Measurements from ENCODE around the gene PARN. TPM values are rescaled to one million over a fixed set of nuclear protein-coding genes. Genes with fewer than 3 reads are reported as not detected.
A peak's percentile ranks its signal among the peaks of the same experiment; 100 is the strongest.

PARN gene
- total RNA-seq, 2 donors from 2014 or later, result 19.5 to 26.0 TPM

GRCh38 chr16:14527411-14528044 is 102.5 kb downstream of the PARN start:
- Histone ChIP-seq H3K9me3 (no peaks in the 10 kb centered on the region), H3K27ac (peak overlapping the region; percentile 9 to 52), H3K4me3 (no peak overlapping the region), H3K36me3 (no peaks in the 10 kb centered on the region), H3K27me3 (no peaks in the 10 kb centered on the region), H3K4me1 (peaks cover 0 to 21% of the 10 kb centered on the region in 2 donors)
- TF ChIP-seq CTCF (IDR thresholded peaks at IDR 0.05), result no peak
- peak; percentile 71 for DNase-seq (ENCODE audit: low spot score)

DNA sequence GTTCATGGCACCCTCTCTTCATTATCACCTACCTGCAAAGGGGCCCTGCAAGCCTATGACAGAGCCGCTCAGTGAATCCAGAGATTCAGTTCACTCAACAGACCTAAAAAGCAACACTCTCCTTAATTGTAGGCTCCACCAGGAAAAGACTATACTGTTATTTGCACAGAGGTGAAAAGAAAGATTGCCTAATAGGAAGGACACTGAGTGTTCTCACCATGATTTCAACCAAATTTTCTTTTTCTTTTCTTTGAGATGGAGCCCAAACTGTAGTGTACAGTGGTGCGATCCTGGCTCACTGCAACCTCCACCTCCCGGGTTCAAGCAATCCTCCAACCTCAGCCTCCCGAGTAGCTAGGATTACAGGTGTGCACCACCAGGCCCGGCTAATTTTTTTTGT is 104.5 kb downstream of the PARN start:
- no peak for DNase-seq (ENCODE audit: low spot score)
- no peak for TF ChIP-seq CTCF (IDR thresholded peaks at IDR 0.05)

GRCh38 chr16:14524979-14525378 is 105.1 kb downstream of the PARN start:
- peaks cover 0 to 21% of the 10 kb centered on the region in 2 donors for H3K4me1 ChIP-seq
- no peak for TF ChIP-seq CTCF (IDR thresholded peaks at IDR 0.05)
- no peaks in the 10 kb centered on the region for H3K9me3 ChIP-seq
- no peaks in the 10 kb centered on the region for H3K27me3 ChIP-seq
- H3K27ac ChIP-seq, result no peak overlapping the region
- no peaks in the 10 kb centered on the region for H3K36me3 ChIP-seq
- no peak for DNase-seq (ENCODE audit: low spot score)
- no peak overlapping the region for H3K4me3 ChIP-seq

More for the DNA sequence above, 104.5 kb downstream of the PARN start:
- Histone ChIP-seq H3K36me3 (no peaks in the 10 kb centered on the region), H3K9me3 (no peaks in the 10 kb centered on the region), H3K27ac (no peak overlapping the region), H3K27me3 (no peaks in the 10 kb centered on the region), H3K4me1 (peaks cover 0 to 21% of the 10 kb centered on the region in 2 donors), H3K4me3 (no peak overlapping the region)

- H3K27ac ChIP-seq, result no peak overlapping the region
Observed at GRCh38 chr16:14523632-14524031, 106.4 kb downstream of the PARN start.

DNA sequence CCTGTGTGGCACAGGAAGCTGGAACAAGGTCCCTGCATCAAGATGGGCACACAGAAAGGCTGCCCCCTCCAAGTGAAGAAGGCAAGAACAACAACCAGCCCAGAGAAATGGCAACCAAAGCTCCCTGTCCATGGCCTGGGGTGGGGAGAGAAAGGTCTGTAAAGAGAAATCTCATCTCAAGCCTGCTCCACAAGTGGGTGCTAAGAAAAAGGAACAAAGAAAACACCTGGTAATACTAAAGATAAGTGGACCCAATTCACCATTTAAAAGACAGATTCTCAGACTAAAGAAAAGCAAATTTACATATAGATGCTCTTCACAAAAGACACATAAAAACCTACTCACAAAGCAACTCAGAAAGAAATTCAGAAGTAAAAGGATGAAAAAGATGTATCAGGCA is 107.4 kb downstream of the PARN start:
- Histone ChIP-seq H3K36me3 (no peaks in the 10 kb centered on the region), H3K27ac (no peak overlapping the region), H3K27me3 (no peaks in the 10 kb centered on the region), H3K4me1 (peaks cover 0 to 6% of the 10 kb centered on the region in 2 donors), H3K4me3 (no peak overlapping the region), H3K9me3 (no peaks in the 10 kb centered on the region)
- no peak for TF ChIP-seq CTCF (IDR thresholded peaks at IDR 0.05)
- no peak for DNase-seq (ENCODE audit: low spot score)

More at GRCh38 chr16:14523632-14524031, 106.4 kb downstream of the PARN start:
- Histone ChIP-seq H3K4me1 (peaks cover 0 to 14% of the 10 kb centered on the region in 2 donors), H3K4me3 (no peak overlapping the region), H3K9me3 (no peaks in the 10 kb centered on the region), H3K36me3 (no peaks in the 10 kb centered on the region), H3K27me3 (no peaks in the 10 kb centered on the region)
- TF ChIP-seq CTCF (IDR thresholded peaks at IDR 0.05), result no peak
- DNase-seq (ENCODE audit: low spot score), result no peak

GRCh38 chr16:14520753-14521152 is 109.3 kb downstream of the PARN start:
- no peak for DNase-seq (ENCODE audit: low spot score)
- H3K9me3 ChIP-seq, result no peaks in the 10 kb centered on the region
- H3K36me3 ChIP-seq, result no peaks in the 10 kb centered on the region
- no peaks in the 10 kb centered on the region for H3K4me1 ChIP-seq
- H3K27ac ChIP-seq, result no peak overlapping the region
- TF ChIP-seq CTCF (IDR thresholded peaks at IDR 0.05), result no peak
- no peak overlapping the region for H3K4me3 ChIP-seq
- H3K27me3 ChIP-seq, result no peaks in the 10 kb centered on the region
